Thyroid gland (tissue), 4 donors: ENCODE data around the gene TBC1D24.

Experiments used
- POLR2A ChIP-seq, 2 donors: fragments of 450-650 bp; IDR thresholded peaks; one replicate each; pipeline ENCODE4 v1.6.1; 2017; ENCODE audit warnings: antibody characterized with exemption in 2 of 2, mild to moderate bottlenecking in 2 of 2, moderate library complexity in 1 of 2
- TF ChIP-seq, protein P1 (sequence below), 6 experiments: fragments of 200-600 bp in 3 of 6; fragments of 450-650 bp in 3 of 6; sonication (generic) in 3 of 6; IDR thresholded peaks; one replicate each; pipeline ENCODE4 v1.5.1; 2016 to 2019; ENCODE audit warnings: antibody characterized with exemption in 6 of 6, mild to moderate bottlenecking in 2 of 6, inconsistent platforms in 1 of 6, moderate library complexity in 1 of 6

DNA sequence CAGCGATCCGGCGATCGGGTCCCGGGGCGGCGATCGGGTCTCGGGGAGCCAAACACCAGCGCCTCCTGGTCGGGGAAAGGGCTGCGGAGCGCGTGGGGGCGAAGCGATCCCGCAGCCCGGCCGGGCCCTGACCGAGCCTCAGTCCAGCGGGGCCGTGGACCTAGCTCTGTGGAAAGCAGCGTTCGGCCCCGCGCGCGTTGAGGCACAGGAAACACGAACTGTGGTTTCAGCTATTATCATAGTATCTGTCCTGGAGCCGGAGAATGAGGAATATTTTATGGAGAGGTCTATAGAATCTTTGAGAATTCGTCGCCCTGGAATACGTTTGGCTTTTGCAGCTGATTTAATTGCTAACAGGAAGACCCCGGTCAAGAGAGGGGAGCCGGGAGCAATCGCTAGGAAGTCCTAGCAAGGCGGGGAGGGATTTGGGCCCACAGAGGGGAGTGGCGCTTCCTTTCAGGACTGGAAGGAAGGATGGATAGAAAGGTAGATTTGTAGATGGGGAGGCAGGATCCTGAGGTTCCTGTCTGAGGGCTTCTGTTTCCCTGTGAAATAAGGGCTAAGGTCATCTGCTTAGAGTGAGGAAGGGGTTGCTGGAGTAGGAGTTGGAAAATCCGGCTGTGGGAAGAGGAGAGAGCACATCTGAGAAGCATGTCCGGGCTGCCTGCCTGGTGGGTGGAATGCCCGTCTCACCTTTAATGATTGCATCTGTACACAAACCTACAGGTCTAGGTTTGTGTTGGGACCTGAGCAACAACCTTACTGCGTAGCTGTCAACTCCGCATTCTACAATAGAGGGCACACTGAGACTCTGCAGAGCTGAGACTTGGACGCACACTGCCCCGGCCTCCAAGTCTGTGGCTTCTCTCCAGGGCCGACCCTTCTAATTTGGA is 44.9 kb upstream of the TBC1D24 start:
- TF ChIP-seq, protein P1, sequence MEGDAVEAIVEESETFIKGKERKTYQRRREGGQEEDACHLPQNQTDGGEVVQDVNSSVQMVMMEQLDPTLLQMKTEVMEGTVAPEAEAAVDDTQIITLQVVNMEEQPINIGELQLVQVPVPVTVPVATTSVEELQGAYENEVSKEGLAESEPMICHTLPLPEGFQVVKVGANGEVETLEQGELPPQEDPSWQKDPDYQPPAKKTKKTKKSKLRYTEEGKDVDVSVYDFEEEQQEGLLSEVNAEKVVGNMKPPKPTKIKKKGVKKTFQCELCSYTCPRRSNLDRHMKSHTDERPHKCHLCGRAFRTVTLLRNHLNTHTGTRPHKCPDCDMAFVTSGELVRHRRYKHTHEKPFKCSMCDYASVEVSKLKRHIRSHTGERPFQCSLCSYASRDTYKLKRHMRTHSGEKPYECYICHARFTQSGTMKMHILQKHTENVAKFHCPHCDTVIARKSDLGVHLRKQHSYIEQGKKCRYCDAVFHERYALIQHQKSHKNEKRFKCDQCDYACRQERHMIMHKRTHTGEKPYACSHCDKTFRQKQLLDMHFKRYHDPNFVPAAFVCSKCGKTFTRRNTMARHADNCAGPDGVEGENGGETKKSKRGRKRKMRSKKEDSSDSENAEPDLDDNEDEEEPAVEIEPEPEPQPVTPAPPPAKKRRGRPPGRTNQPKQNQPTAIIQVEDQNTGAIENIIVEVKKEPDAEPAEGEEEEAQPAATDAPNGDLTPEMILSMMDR (IDR thresholded peaks at IDR 0.05): no peak
- TF ChIP-seq POLR2A (IDR thresholded peaks at IDR 0.05): no peak
